SU-DHL-6 (cell line): ENCODE data around the gene ARHGAP21.

Experiments
- EZH2phosphoT487 ChIP-seq: fragments of 200-600 bp; sonication (generic), shearing (Covaris generic); conservative IDR thresholded peaks from 2 replicates; pipeline ENCODE4 v1.6.1; 2018; ENCODE audit warnings: mild to moderate bottlenecking, antibody characterized with exemption, low read length, moderate library complexity, mixed read lengths
- TF ChIP-seq, protein P1 (sequence below): fragments of 200-600 bp; sonication (generic); IDR thresholded peaks from one replicate; pipeline ENCODE4 v1.5.1; 2017; ENCODE audit warnings: antibody characterized with exemption, mild to moderate bottlenecking, low read length, moderate library complexity; ENCODE audit not compliant: insufficient read depth, poor library complexity, severe bottlenecking

GRCh38 chr10:24553051-24553612 lies 170.6 kb downstream of the ARHGAP21 start:
- TF ChIP-seq, protein P1, sequence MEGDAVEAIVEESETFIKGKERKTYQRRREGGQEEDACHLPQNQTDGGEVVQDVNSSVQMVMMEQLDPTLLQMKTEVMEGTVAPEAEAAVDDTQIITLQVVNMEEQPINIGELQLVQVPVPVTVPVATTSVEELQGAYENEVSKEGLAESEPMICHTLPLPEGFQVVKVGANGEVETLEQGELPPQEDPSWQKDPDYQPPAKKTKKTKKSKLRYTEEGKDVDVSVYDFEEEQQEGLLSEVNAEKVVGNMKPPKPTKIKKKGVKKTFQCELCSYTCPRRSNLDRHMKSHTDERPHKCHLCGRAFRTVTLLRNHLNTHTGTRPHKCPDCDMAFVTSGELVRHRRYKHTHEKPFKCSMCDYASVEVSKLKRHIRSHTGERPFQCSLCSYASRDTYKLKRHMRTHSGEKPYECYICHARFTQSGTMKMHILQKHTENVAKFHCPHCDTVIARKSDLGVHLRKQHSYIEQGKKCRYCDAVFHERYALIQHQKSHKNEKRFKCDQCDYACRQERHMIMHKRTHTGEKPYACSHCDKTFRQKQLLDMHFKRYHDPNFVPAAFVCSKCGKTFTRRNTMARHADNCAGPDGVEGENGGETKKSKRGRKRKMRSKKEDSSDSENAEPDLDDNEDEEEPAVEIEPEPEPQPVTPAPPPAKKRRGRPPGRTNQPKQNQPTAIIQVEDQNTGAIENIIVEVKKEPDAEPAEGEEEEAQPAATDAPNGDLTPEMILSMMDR = no peak
- no peak for TF ChIP-seq EZH2phosphoT487
